ENCODE measurements around the gene ZFP30. TPM values are rescaled to one million over a fixed set of nuclear protein-coding genes. Genes with fewer than 3 reads are reported as not detected.

The ZFP30 gene
- total RNA-seq, 2 experiments from 2014 or later: 9.0 to 9.7 TPM

DNA sequence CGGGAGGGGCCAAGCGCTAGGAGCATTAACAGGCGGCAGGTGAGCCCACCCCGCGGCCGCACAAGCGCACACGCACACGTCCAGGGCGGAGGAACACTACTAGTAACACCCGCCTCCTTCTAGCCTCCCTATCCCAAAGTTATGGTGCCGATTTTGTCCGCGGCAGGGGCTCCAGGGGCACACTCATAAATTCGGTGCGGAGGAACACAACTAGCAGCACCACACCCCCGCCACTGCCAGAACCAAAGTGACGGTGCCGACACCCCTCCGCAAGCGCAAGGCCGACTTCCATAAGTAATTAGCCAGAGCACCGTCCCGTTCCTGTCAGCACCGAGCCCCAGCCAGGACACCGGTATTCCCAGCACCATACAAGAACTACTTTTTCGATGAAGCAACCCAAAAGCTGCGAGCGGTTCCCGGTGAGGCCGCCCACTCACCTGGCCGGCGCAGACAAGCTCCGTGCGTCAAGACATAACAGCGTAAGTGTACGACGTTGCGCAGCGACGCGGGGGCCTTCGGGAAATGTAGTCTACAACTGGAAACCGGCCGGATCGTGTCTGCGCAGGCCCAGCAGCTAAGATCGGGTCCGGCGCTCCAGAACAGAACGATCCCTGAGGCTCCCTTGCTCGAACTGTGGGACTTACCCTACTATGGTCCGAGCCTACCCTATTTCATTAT, 60.8 kb downstream of the ZFP30 start, which contains the start of the genes ZNF540 and ZNF571:
Gene ZNF540 (plus strand): TSS at position 573 of the 678 bp plus-strand sequence. CDS start 3,572 bp downstream, outside the sequence.
Gene ZNF571 (minus strand): TSS at position 489 of the 678 bp plus-strand sequence. CDS start 8,116 bp downstream, outside the sequence.
- Mint-ChIP-seq H3K4me3 (peak within 1 kb of the TSS; percentile 95), H3K9me3 (peaks cover 11% of the 10 kb centered on the region), H3K36me3 (ENCODE audit: low read depth) (peaks cover 37% of the 10 kb centered on the region), H3K27me3 (no peaks in the 10 kb centered on the region), H3K27ac (peak within 1 kb of the TSS; percentile 99), H3K4me1 (ENCODE audit: low read depth) (peaks cover 27% of the 10 kb centered on the region)
- peak; percentile 97 for ATAC-seq
- intact Hi-C loops (cut with micrococcal nuclease): no loop called here
- ChIA-PET POLR2A (interaction anchor here (0.6 to 2.5 kb wide), 16 partner anchors 10 to 1379 kb away, joined by 3 to 8 read pairs (median 4); partner anchors contain the start of genes ZFP30, ZNF382, ZNF569 and ZNF570), CTCF (interaction anchor here (1.0 kb wide), 1 partner anchor 9 kb away, joined by 3 read pairs; no protein-coding TSS in a partner anchor)
- TF ChIP-seq, protein P1, sequence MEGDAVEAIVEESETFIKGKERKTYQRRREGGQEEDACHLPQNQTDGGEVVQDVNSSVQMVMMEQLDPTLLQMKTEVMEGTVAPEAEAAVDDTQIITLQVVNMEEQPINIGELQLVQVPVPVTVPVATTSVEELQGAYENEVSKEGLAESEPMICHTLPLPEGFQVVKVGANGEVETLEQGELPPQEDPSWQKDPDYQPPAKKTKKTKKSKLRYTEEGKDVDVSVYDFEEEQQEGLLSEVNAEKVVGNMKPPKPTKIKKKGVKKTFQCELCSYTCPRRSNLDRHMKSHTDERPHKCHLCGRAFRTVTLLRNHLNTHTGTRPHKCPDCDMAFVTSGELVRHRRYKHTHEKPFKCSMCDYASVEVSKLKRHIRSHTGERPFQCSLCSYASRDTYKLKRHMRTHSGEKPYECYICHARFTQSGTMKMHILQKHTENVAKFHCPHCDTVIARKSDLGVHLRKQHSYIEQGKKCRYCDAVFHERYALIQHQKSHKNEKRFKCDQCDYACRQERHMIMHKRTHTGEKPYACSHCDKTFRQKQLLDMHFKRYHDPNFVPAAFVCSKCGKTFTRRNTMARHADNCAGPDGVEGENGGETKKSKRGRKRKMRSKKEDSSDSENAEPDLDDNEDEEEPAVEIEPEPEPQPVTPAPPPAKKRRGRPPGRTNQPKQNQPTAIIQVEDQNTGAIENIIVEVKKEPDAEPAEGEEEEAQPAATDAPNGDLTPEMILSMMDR (IDR thresholded peaks at IDR 0.05): no peak
- peak; percentile 98 for DNase-seq

DNA sequence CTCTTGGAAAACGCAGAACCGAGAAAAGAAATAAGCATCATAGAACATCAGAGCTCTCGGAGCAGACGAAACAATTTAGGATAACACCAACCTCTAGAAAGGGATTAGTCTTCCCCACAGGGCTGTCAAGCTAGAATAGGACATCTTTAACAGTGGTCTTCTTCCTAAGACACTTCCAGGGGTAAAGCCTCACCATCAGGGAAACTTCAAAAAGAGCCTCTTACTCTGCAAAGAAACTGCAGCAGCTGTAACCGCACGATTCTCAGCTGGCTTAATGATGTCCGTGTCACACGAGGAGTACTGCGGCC, 61.3 kb downstream of the ZFP30 start:
- no peak for DNase-seq
- Mint-ChIP-seq H3K4me1 (ENCODE audit: low read depth) (peaks cover 27% of the 10 kb centered on the region), H3K36me3 (ENCODE audit: low read depth) (peaks cover 37% of the 10 kb centered on the region), H3K27me3 (no peaks in the 10 kb centered on the region), H3K4me3 (peak overlapping the region; percentile 95), H3K9me3 (peaks cover 13% of the 10 kb centered on the region), H3K27ac (peak overlapping the region; percentile 99)
- intact Hi-C loops (cut with micrococcal nuclease): no loop called here
- ChIA-PET POLR2A (interaction anchor here (1.1 to 2.5 kb wide), 6 partner anchors 11 to 259 kb away, joined by 3 to 8 read pairs (median 4); partner anchors contain the start of gene ZNF793), CTCF (no interaction called here)
- TF ChIP-seq, protein P1 (IDR thresholded peaks at IDR 0.05): no peak
- no peak for ATAC-seq

DNA sequence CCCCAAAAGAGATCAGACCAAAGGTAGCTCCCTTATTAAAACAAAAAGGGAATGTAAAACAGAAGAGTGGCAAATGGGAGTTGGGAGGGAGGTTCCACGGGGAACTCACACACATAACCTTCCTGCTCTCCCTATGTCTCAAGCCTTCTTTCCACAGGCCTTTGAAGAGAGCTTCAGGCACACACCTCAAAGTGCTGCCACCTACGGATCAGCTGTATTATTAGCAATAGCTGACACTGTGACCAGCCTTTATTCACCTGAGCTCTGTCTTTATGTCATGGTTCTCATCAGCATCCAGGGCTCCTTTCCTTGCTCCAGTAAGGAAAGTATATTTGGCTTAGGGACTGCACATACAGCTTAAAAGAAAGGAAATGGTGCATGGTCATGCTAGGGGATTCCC, 71.9 kb downstream of the ZFP30 start:
- no peak for DNase-seq
- TF ChIP-seq, protein P1 (IDR thresholded peaks at IDR 0.05): no peak
- H3K27me3 Mint-ChIP-seq: no peaks in the 10 kb centered on the region
- CTCF ChIA-PET: interaction anchor here (0.8 to 0.9 kb wide), 2 partner anchors 28 to 117 kb away, joined by 3 read pairs; no protein-coding TSS in a partner anchor
- no peak overlapping the region for H3K27ac Mint-ChIP-seq
- ATAC-seq: no peak
- H3K9me3 Mint-ChIP-seq: peaks cover 46% of the 10 kb centered on the region
- POLR2A ChIA-PET: interaction anchor here (1.9 kb wide), 1 partner anchor 11 kb away, joined by 8 read pairs; the partner anchor contains the start of genes ZNF540 and ZNF571
- H3K4me3 Mint-ChIP-seq: no peak overlapping the region
- peaks cover 67% of the 10 kb centered on the region for H3K36me3 Mint-ChIP-seq (ENCODE audit: low read depth)
- intact Hi-C loops (cut with micrococcal nuclease): no loop called here
- H3K4me1 Mint-ChIP-seq (ENCODE audit: low read depth): no peaks in the 10 kb centered on the region

DNA sequence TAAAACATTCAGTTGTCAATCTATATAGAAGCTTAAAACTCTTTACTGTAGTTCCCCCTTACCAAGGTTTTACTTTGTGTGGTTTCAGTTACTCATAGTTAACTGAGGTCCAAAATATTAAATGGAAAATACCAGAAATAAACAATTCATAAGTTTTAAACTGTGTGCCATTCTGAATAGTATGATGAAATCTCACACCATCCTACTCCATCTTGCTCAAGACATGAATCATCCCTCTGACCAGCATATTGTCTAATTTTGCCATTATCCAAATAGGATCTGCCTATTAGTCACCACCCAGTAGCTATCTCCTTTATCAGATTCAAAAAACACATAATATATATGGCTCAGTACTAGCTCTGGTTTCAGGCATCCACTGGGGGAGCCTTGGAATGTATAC, 83.1 kb downstream of the ZFP30 start:
- CTCF ChIA-PET: no interaction called here
- Mint-ChIP-seq H3K4me1 (ENCODE audit: low read depth) (no peaks in the 10 kb centered on the region), H3K9me3 (peaks cover 53% of the 10 kb centered on the region), H3K27me3 (no peaks in the 10 kb centered on the region), H3K36me3 (ENCODE audit: low read depth) (peaks cover 43% of the 10 kb centered on the region), H3K4me3 (no peak overlapping the region), H3K27ac (no peak overlapping the region)
- ATAC-seq (no peak), DNase-seq (no peak)
- POLR2A ChIA-PET: no interaction called here
- intact Hi-C loops (cut with micrococcal nuclease): no loop called here
- TF ChIP-seq, protein P1 (IDR thresholded peaks at IDR 0.05): no peak

DNA sequence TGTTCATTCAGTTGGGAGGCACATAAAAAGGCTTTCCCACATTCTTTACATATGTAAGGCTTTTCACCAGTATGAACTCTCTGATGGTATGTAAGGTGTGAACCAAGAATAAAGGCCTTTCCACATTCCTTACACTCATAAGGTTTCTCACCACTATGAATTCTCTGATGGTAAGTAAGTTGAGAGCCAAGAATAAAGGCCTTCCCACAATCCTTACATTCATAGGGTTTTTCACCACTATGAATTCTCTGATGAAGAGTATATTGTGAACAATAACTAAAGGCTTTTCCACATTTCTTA, 89.9 kb downstream of the ZFP30 start:
- ATAC-seq (no peak), DNase-seq (no peak)
- intact Hi-C loops (cut with micrococcal nuclease): no loop called here
- CTCF ChIA-PET: no interaction called here
- POLR2A ChIA-PET: no interaction called here
- Mint-ChIP-seq H3K27ac (no peak overlapping the region), H3K4me3 (no peak overlapping the region), H3K4me1 (ENCODE audit: low read depth) (no peaks in the 10 kb centered on the region), H3K36me3 (ENCODE audit: low read depth) (peaks cover 83% of the 10 kb centered on the region), H3K27me3 (no peaks in the 10 kb centered on the region), H3K9me3 (peaks cover 69% of the 10 kb centered on the region)
- TF ChIP-seq, protein P1 (IDR thresholded peaks at IDR 0.05): no peak
